ENCODE measurements around the gene MX2. TPM values are rescaled to one million over a fixed set of nuclear protein-coding genes. Genes with fewer than 3 reads are reported as not detected.

The MX2 gene
- total RNA-seq, 2 donors from 2014 or later, result 1.6 to 11.4 TPM

DNA sequence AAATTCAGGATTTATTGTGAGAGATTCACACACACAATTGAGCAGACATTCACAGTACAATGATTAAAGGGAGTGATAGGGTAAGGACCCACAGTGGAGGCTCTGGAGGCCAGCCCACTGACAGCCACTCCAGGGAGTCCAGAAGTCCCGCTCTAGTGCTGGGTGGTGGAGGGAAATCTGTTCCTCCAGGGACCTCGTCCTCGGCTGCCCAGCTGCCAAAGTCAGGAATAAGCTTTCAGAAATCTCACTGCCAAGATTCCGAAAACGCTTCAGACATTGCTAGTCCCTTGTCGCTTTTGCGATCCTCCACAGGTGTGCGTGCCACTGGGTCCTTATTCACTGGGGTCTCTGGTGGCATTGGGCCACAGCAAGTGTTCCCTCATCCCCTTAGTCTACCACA, 66.5 kb downstream of the MX2 start:
- Histone ChIP-seq H3K27me3 (ENCODE audit: control insufficient read depth, insufficient read depth, low read length, poor library complexity, severe bottlenecking) (peaks cover 63% of the 10 kb centered on the region), H3K9ac (ENCODE audit: extremely low read depth, low read length, poor library complexity, severe bottlenecking) (no peak overlapping the region), H3K27ac (ENCODE audit: low read depth, low read length) (no peak overlapping the region), H3K9me3 (ENCODE audit: control insufficient read depth, low read length) (no peaks in the 10 kb centered on the region), H3K36me3 (ENCODE audit: control insufficient read depth, insufficient read depth, low read length) (no peaks in the 10 kb centered on the region), H3K4me1 (ENCODE audit: control insufficient read depth, insufficient read depth, low read length) (no peaks in the 10 kb centered on the region), H3K4me3 (ENCODE audit: low read length) (no peak overlapping the region)
- TF ChIP-seq, protein P1, sequence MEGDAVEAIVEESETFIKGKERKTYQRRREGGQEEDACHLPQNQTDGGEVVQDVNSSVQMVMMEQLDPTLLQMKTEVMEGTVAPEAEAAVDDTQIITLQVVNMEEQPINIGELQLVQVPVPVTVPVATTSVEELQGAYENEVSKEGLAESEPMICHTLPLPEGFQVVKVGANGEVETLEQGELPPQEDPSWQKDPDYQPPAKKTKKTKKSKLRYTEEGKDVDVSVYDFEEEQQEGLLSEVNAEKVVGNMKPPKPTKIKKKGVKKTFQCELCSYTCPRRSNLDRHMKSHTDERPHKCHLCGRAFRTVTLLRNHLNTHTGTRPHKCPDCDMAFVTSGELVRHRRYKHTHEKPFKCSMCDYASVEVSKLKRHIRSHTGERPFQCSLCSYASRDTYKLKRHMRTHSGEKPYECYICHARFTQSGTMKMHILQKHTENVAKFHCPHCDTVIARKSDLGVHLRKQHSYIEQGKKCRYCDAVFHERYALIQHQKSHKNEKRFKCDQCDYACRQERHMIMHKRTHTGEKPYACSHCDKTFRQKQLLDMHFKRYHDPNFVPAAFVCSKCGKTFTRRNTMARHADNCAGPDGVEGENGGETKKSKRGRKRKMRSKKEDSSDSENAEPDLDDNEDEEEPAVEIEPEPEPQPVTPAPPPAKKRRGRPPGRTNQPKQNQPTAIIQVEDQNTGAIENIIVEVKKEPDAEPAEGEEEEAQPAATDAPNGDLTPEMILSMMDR (conservative IDR thresholded peaks at IDR 0.05), result no peak
- Mint-ChIP-seq H3K4me1 (no peaks in the 10 kb centered on the region), H3K4me3 (no peak overlapping the region), H3K9me3 (no peaks in the 10 kb centered on the region), H3K27me3 (ENCODE audit: insufficient read depth) (peaks cover 61% of the 10 kb centered on the region), H3K36me3 (ENCODE audit: low read depth) (no peaks in the 10 kb centered on the region), H3K27ac (no peak overlapping the region)
- DNase-seq, result no peak
- WGBS, 2 experiments (ENCODE audit: insufficient coverage in 1 of 2, insufficient read length in 1 of 2), result 85 to 93% methylated on average over 8 of the region's 8 CpGs

GRCh38 chr21:41428847-41429246, 67.0 kb downstream of the MX2 start:
- peaks cover 61% of the 10 kb centered on the region for H3K27me3 ChIP-seq (ENCODE audit: control insufficient read depth, insufficient read depth, low read length, poor library complexity, severe bottlenecking)
- no peak overlapping the region for H3K9ac ChIP-seq (ENCODE audit: extremely low read depth, low read length, poor library complexity, severe bottlenecking)
- peaks cover 56% of the 10 kb centered on the region for H3K27me3 Mint-ChIP-seq (ENCODE audit: insufficient read depth)
- no peak overlapping the region for H3K27ac Mint-ChIP-seq
- DNase-seq, result no peak
- H3K4me3 ChIP-seq (ENCODE audit: low read length), result no peak overlapping the region
- H3K9me3 Mint-ChIP-seq, result no peaks in the 10 kb centered on the region
- WGBS, 2 experiments (ENCODE audit: insufficient coverage in 1 of 2, insufficient read length in 1 of 2), result 86 to 93% methylated on average over 5 to 6 of the region's 6 CpGs
- H3K9me3 ChIP-seq (ENCODE audit: control insufficient read depth, low read length), result no peaks in the 10 kb centered on the region
- H3K4me3 Mint-ChIP-seq, result no peak overlapping the region
- no peaks in the 10 kb centered on the region for H3K4me1 Mint-ChIP-seq
- no peaks in the 10 kb centered on the region for H3K4me1 ChIP-seq (ENCODE audit: control insufficient read depth, insufficient read depth, low read length)
- H3K27ac ChIP-seq (ENCODE audit: low read depth, low read length), result no peak overlapping the region
- no peaks in the 10 kb centered on the region for H3K36me3 Mint-ChIP-seq (ENCODE audit: low read depth)
- no peaks in the 10 kb centered on the region for H3K36me3 ChIP-seq (ENCODE audit: control insufficient read depth, insufficient read depth, low read length)
- TF ChIP-seq, protein P1 (conservative IDR thresholded peaks at IDR 0.05), result no peak

GRCh38 chr21:41429305-41429704, 67.5 kb downstream of the MX2 start:
- Mint-ChIP-seq H3K27me3 (ENCODE audit: insufficient read depth) (peaks cover 53% of the 10 kb centered on the region), H3K27ac (no peak overlapping the region), H3K9me3 (no peaks in the 10 kb centered on the region), H3K4me3 (no peak overlapping the region), H3K36me3 (ENCODE audit: low read depth) (no peaks in the 10 kb centered on the region), H3K4me1 (no peaks in the 10 kb centered on the region)
- WGBS, 2 experiments (ENCODE audit: insufficient coverage in 1 of 2, insufficient read length in 1 of 2), result 88 to 92% methylated on average over 2 to 3 of the region's 3 CpGs
- Histone ChIP-seq H3K36me3 (ENCODE audit: control insufficient read depth, insufficient read depth, low read length) (no peaks in the 10 kb centered on the region), H3K9me3 (ENCODE audit: control insufficient read depth, low read length) (no peaks in the 10 kb centered on the region), H3K9ac (ENCODE audit: extremely low read depth, low read length, poor library complexity, severe bottlenecking) (no peak overlapping the region), H3K27me3 (ENCODE audit: control insufficient read depth, insufficient read depth, low read length, poor library complexity, severe bottlenecking) (peaks cover 57% of the 10 kb centered on the region), H3K4me1 (ENCODE audit: control insufficient read depth, insufficient read depth, low read length) (no peaks in the 10 kb centered on the region), H3K4me3 (ENCODE audit: low read length) (no peak overlapping the region), H3K27ac (ENCODE audit: low read depth, low read length) (no peak overlapping the region)
- TF ChIP-seq, protein P1 (conservative IDR thresholded peaks at IDR 0.05), result no peak
- no peak for DNase-seq
